Measurements from ENCODE around the gene MAPK14.

DNA sequence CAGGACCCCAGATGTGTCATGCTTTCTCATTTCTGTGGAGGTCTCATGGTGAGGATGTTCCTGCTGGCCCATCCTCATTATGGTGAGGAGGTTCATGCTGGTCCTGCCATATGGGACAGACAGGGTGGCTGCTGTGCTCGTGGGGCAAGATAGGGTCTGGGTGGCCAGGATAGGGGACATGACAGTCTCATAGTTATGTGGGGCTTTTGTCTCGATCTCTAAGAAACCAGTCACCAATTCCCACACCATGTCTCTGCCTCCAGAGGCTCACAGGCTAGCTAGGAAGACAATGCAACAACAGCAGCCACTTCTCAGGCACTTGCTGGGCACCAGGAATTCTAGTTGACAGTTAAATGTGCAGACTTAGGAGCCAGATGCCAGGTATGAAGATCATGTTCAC, 98.5 kb downstream of the MAPK14 start:
- no peak for TF ChIP-seq POLR2A (IDR thresholded peaks at IDR 0.05)
- TF ChIP-seq, protein P1, sequence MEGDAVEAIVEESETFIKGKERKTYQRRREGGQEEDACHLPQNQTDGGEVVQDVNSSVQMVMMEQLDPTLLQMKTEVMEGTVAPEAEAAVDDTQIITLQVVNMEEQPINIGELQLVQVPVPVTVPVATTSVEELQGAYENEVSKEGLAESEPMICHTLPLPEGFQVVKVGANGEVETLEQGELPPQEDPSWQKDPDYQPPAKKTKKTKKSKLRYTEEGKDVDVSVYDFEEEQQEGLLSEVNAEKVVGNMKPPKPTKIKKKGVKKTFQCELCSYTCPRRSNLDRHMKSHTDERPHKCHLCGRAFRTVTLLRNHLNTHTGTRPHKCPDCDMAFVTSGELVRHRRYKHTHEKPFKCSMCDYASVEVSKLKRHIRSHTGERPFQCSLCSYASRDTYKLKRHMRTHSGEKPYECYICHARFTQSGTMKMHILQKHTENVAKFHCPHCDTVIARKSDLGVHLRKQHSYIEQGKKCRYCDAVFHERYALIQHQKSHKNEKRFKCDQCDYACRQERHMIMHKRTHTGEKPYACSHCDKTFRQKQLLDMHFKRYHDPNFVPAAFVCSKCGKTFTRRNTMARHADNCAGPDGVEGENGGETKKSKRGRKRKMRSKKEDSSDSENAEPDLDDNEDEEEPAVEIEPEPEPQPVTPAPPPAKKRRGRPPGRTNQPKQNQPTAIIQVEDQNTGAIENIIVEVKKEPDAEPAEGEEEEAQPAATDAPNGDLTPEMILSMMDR (IDR thresholded peaks at IDR 0.05) = no peak
